Suppressor macrophage treated with lipopolysaccharide for 4 hours (primary cell): ENCODE data around the gene PRRC2B.
A peak's percentile ranks its signal among the peaks of the same experiment; 100 is the strongest.
"Not testable (repeated sequence)": the region's sequence is repeated elsewhere in the genome, so short reads cannot be mapped to it uniquely, and the experiment has no call there.

Experiments used
- DNase-seq: peaks from one replicate; pipeline ENCODE4 v3.0.0-alpha.2; 2020

Gene PRRC2B

GRCh38 chr9:131393622-131394463, at the start of gene PRRC2B:
PRRC2B (plus strand) TSS chr9:131394086; CDS start chr9:131430145, 36,059 bp downstream.
- DNase-seq = peak; percentile 91

- not testable (repeated sequence) for DNase-seq
These were observed 48.9 kb upstream of the PRRC2B start for GRCh38 chr9:131344931-131345535.

- DNase-seq = no peak
These were observed 47.3 kb upstream of the PRRC2B start for GRCh38 chr9:131346559-131346958.

- no peak for DNase-seq
These were observed 46.4 kb upstream of the PRRC2B start for GRCh38 chr9:131347376-131348020.

GRCh38 chr9:131348631-131349521, 45.0 kb upstream of the PRRC2B start:
- DNase-seq = no peak

GRCh38 chr9:131349522-131349880, 44.4 kb upstream of the PRRC2B start:
- no peak for DNase-seq

GRCh38 chr9:131349881-131350563, 43.9 kb upstream of the PRRC2B start:
- DNase-seq = peak; percentile 87

- peak; percentile 86 for DNase-seq
These were observed 37.4 kb upstream of the PRRC2B start for GRCh38 chr9:131356479-131356878.

- no peak for DNase-seq
These were observed 35.3 kb upstream of the PRRC2B start for GRCh38 chr9:131358556-131358955.

GRCh38 chr9:131361202-131361833, 32.6 kb upstream of the PRRC2B start:
- DNase-seq = peak; percentile 27

GRCh38 chr9:131365546-131365945, 28.3 kb upstream of the PRRC2B start:
- no peak for DNase-seq

GRCh38 chr9:131366761-131367401, 27.0 kb upstream of the PRRC2B start:
- DNase-seq = no peak

GRCh38 chr9:131367450-131367849, 26.4 kb upstream of the PRRC2B start:
- no peak for DNase-seq

GRCh38 chr9:131370638-131371037, 23.2 kb upstream of the PRRC2B start:
- DNase-seq = no peak

- not testable (repeated sequence) for DNase-seq
These were observed 21.3 kb upstream of the PRRC2B start for GRCh38 chr9:131372599-131372973.

- DNase-seq = not testable (repeated sequence)
These were observed 19.2 kb upstream of the PRRC2B start for GRCh38 chr9:131374638-131375037.

GRCh38 chr9:131379056-131379455, 14.8 kb upstream of the PRRC2B start:
- DNase-seq = no peak

- no peak for DNase-seq
These were observed 10.8 kb upstream of the PRRC2B start for GRCh38 chr9:131382850-131383729.

- no peak for DNase-seq
These were observed 8.6 kb upstream of the PRRC2B start for GRCh38 chr9:131385296-131385695.

GRCh38 chr9:131386281-131386680, 7.6 kb upstream of the PRRC2B start:
- DNase-seq = peak; percentile 35
